ENCODE results near the gene TXNIP. TPM values are rescaled to one million over a fixed set of nuclear protein-coding genes. Genes with fewer than 3 reads are reported as not detected.

TXNIP gene
- total RNA-seq, 2 experiments from 2014 or later = 130 to 134 TPM

GRCh38 chr1:145975216-145975615 lies 21.2 kb downstream of the TXNIP start:
- H3K27me3 Mint-ChIP-seq = no peaks in the 10 kb centered on the region
- H3K36me3 Mint-ChIP-seq (ENCODE audit: low read depth) = no peaks in the 10 kb centered on the region
- TF ChIP-seq CTCF (IDR thresholded peaks at IDR 0.05) = no peak
- H3K4me1 Mint-ChIP-seq (ENCODE audit: low read depth) = peaks cover 25% of the 10 kb centered on the region
- ATAC-seq (no peak), DNase-seq (no peak)
- intact Hi-C loops (cut with micrococcal nuclease) = no loop called here
- H3K9me3 Mint-ChIP-seq = no peaks in the 10 kb centered on the region
- CTCF ChIA-PET = interaction anchor here (0.8 to 8.7 kb wide), 3 partner anchors 17 to 48 kb away, joined by 3 to 247 read pairs (median 147); partner anchors contain the start of genes RBM8A and TXNIP
- H3K4me3 Mint-ChIP-seq = no peak overlapping the region
- POLR2A ChIA-PET = interaction anchor here (1.2 kb wide), 2 partner anchors 11 to 32 kb away, joined by 3 to 6 read pairs; partner anchors contain the start of genes ANKRD34A and POLR3GL
- H3K27ac Mint-ChIP-seq = peak overlapping the region; percentile 40

GRCh38 chr1:145974721-145975120 lies 21.7 kb downstream of the TXNIP start:
- Mint-ChIP-seq H3K9me3 (no peaks in the 10 kb centered on the region), H3K36me3 (ENCODE audit: low read depth) (no peaks in the 10 kb centered on the region), H3K4me1 (ENCODE audit: low read depth) (peaks cover 25% of the 10 kb centered on the region), H3K4me3 (no peak overlapping the region), H3K27me3 (no peaks in the 10 kb centered on the region), H3K27ac (peak overlapping the region; percentile 47)
- DNase-seq = no peak
- no peak for ATAC-seq
- intact Hi-C loops (cut with micrococcal nuclease) = no loop called here
- ChIA-PET POLR2A (interaction anchor here (1.2 kb wide), 1 partner anchor 11 kb away, joined by 6 read pairs; the partner anchor contains the start of genes ANKRD34A and POLR3GL), CTCF (interaction anchor here (0.8 to 8.7 kb wide), 2 partner anchors 32 to 48 kb away, joined by 3 to 247 read pairs; partner anchors contain the start of gene RBM8A)
- TF ChIP-seq CTCF (IDR thresholded peaks at IDR 0.05) = no peak

- Mint-ChIP-seq H3K27me3 (no peaks in the 10 kb centered on the region), H3K9me3 (peaks cover 3% of the 10 kb centered on the region), H3K4me3 (no peak overlapping the region), H3K4me1 (ENCODE audit: low read depth) (peaks cover 29% of the 10 kb centered on the region), H3K27ac (no peak overlapping the region), H3K36me3 (ENCODE audit: low read depth) (peaks cover 8% of the 10 kb centered on the region)
- intact Hi-C loops (cut with micrococcal nuclease) = no loop called here
- ChIA-PET POLR2A (interaction anchor here (0.5 to 1.8 kb wide), 7 partner anchors 9 to 103 kb away, joined by 3 to 7 read pairs (median 4); partner anchors contain the start of genes RBM8A and TXNIP), CTCF (interaction anchor here (0.6 to 1.6 kb wide), 4 partner anchors 35 to 61 kb away, joined by 3 to 4 read pairs (median 4); no protein-coding TSS in a partner anchor)
- no peak for TF ChIP-seq CTCF (IDR thresholded peaks at IDR 0.05)
- no peak for ATAC-seq
- DNase-seq = no peak
These were observed 23.8 kb downstream of the TXNIP start for GRCh38 chr1:145972580-145972979.

GRCh38 chr1:145967288-145967687 lies 29.1 kb downstream of the TXNIP start:
- CTCF ChIA-PET = interaction anchor here (1.1 to 8.9 kb wide), 3 partner anchors 9 to 41 kb away, joined by 3 to 93 read pairs (median 15); partner anchors contain the start of gene LIX1L
- no peak for DNase-seq
- Mint-ChIP-seq H3K9me3 (peaks cover 6% of the 10 kb centered on the region), H3K27ac (no peak overlapping the region), H3K4me1 (ENCODE audit: low read depth) (peaks cover 24% of the 10 kb centered on the region), H3K4me3 (no peak overlapping the region), H3K27me3 (no peaks in the 10 kb centered on the region), H3K36me3 (ENCODE audit: low read depth) (peaks cover 16% of the 10 kb centered on the region)
- ATAC-seq = no peak
- POLR2A ChIA-PET = interaction anchor here (0.6 to 2.0 kb wide), 3 partner anchors 10 to 37 kb away, joined by 3 to 13 read pairs (median 6); no protein-coding TSS in a partner anchor
- intact Hi-C loops (cut with micrococcal nuclease) = no loop called here
- no peak for TF ChIP-seq CTCF (IDR thresholded peaks at IDR 0.05)

- Mint-ChIP-seq H3K4me1 (ENCODE audit: low read depth) (peaks cover 21% of the 10 kb centered on the region), H3K9me3 (peaks cover 6% of the 10 kb centered on the region), H3K27me3 (no peaks in the 10 kb centered on the region), H3K36me3 (ENCODE audit: low read depth) (peaks cover 31% of the 10 kb centered on the region), H3K27ac (peak overlapping the region; percentile 91), H3K4me3 (peak overlapping the region; percentile 92)
- no peak for ATAC-seq
- ChIA-PET POLR2A (interaction anchor here (0.7 to 12.8 kb wide), 12 partner anchors 11 to 102 kb away, joined by 3 to 160 read pairs (median 6); partner anchors contain the start of genes PEX11B, RBM8A and TXNIP), CTCF (interaction anchor here (0.7 to 8.9 kb wide), 11 partner anchors 13 to 120 kb away, joined by 3 to 93 read pairs (median 5); partner anchors contain the start of genes NUDT17 and RBM8A)
- no peak for DNase-seq
- intact Hi-C loops (cut with micrococcal nuclease) = loop anchor here (2.0 kb wide), 1 partner anchor 32 kb away; the partner anchor contains the start of gene TXNIP
- no peak for TF ChIP-seq CTCF (IDR thresholded peaks at IDR 0.05)
These were observed 31.1 kb downstream of the TXNIP start for GRCh38 chr1:145965119-145965744.
